DMS153 (cell line): Measurements from ENCODE around the gene PRKN.

Source experiments
- DNase-seq: peaks from one replicate; lab custom pipeline; 2025; lab: John Stamatoyannopoulos, UW

Gene PRKN

DNA sequence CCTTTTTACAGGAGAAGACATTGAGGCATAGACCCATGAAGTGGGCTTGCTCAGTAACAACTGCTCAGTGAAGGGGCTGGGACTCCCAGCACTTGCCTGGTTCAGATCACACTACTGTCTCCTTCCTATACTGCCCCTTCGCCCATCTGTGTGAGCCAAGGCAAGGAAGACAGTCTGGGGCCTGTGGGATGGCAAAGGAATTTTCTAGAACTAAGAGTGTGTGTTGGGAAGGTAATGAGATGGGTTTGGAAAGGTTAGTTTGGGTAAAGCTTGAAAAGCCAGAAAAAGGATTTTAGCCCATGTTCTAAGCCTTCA, 1240.4 kb downstream of the PRKN start:
- DNase-seq, result no peak

DNA sequence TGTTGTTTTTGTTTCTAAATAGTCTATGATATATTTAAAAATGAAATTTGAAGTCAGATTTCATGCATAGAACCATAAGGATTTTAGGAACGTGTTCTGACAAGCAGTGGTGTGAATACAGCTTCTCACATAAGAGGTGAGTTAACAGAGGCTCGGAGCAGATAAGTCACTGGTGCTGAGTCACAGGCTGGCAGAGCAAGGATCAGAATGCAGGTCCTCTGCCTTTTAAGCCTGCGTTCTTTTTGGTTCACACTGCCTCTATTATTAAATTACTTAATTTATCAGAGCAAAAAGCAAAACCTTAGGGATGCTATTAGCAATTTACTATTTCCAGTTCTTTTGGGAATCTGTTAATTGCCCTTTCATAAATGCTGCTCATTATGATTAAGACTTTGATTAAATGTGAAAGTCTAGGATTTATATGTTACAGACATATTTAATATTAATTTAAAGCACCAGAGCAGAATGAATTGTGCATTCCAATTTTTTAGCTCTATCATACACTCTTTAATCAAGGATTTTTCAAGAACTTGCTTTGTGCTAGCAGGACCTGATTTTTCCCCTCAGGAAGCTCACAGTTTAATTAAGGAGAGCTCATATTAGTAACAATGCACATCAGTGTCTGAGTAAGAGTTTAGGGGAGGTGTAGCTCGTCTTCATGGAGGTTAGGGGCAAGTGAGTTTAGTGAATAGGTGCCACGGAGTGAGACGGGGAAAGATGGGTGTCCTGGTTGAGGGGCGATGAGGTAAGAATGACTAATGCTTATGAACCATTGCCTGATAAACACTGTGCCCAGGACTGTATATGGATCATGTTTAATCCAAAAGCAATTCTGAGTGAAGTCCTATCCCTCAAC, 1241.0 kb downstream of the PRKN start:
- DNase-seq, result no peak

DNA sequence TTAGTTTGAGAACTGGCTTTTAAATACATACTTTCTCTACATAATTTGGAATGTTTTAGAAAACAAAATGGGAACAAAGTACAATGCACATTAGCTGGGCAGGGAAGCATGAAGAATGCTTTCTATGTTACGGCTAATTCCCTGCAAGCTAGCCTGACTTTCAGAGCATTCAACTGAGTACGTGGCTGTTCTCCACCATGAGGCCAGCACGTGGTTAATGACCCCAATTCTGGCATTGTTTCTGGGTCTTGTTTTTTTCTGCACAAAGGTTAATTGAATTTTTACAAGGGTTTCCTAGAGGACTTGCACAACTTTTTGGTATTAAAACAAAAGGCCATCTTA, 1245.1 kb downstream of the PRKN start:
- no peak for DNase-seq

DNA sequence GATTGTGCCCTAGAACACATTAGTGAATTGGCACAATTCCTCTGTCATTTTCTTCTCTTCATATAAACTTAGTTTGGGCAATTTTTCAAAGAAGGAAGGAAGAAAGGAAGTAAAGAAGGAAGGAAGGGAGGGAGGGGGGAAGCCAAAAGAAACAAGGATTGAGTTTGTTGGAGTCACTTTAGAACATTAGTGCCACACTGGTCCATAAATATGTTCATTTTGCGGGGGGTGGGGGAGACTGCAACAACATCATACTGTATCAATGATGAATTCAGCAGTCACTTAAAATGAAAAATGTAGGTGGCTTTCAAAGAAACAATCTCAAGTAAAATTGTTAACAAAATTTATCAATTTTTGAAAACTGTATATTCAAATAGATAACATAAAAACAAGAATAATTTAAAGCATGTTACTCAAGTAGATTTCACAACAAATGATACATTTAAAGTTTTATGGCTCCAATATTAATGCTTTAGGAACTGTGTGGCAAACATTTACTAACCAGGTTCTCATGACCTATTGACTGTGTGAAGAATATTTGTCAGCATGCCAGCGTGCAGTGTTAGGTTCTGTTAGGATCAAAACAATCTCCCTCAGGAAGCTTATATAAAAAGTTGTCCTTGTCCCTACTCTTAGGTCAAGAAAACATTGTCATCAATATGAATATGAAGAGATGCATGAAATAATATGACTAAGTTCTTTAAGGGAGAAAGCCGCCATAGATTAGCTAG, 1245.6 kb downstream of the PRKN start:
- no peak for DNase-seq

DNA sequence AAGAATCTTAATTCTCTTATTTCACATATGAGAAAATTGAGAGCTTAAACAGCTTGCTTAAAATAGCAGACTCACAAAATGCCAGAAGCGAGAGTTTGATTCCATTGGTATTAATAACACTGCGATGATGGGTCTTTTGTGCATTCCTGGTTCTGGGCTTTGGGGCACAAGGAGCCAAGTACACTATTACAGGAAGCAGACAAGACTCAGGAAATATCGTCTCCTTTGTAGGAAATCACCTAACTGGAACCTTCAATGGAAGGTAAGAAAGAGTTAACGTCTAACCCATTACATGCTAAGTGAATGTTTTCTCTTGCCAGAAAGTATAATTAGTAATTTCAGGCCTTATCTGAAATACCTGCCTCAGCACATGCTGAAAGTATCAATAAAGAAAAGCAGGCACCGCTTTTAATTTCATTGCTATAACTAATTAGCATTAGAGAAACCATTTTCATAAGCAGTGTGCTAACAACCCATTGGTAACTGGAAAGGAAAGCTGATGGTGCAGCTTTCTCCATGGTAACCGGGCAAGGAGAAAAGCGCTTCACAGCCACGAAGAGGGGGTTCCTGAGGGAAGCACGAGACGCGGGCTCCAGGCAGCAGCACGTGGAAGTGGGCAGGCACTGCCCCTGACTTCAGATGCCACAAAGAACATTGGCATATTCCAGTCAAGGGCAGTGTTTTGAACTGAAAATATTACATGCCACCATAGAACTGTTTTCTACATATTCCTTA, 1247.0 kb downstream of the PRKN start:
- DNase-seq, result no peak

DNA sequence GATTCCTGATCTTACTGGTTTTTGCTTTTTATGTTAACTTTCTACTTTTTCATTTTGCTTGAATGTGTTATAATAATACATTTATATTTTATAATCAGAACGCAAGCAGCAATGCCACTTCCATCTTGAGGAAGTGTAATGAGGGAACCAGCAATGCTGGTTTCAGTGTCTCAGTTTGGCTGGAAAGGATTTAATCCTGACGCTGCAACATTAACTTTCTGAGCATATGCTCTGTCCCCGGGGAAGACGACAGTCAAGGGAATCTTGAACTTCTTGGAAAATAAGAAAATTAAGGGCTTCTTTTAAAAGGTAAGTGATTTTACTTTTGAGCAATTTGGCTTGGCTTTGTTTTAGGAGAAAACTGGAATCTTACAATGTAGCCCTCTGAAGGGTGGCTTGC, 1248.2 kb downstream of the PRKN start:
- DNase-seq, result no peak

DNA sequence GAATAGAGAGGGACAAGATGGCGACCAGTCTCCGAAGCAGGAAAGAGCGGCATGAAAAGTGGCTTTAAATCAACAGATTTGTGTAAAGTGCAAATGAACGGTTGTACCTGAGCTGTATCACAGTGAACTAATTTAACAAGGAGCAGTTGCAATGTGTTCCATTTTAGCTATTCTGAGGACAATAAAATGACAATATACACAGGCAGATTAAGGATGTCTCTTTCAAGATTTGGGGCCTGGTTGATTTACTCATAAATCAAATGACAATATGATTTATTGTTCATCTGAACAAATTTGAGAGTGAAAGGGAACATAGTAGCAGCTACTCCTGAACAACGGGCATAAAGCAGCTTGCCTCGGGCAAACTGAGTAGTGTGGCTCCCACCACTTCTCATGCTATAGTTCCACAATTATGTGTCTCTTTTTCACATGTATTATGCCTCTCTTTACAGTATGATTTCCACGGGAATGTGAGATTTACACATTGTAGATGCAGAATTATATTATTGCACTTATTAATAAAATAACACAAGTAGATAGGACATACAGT, 1249.6 kb downstream of the PRKN start:
- DNase-seq, result no peak

DNA sequence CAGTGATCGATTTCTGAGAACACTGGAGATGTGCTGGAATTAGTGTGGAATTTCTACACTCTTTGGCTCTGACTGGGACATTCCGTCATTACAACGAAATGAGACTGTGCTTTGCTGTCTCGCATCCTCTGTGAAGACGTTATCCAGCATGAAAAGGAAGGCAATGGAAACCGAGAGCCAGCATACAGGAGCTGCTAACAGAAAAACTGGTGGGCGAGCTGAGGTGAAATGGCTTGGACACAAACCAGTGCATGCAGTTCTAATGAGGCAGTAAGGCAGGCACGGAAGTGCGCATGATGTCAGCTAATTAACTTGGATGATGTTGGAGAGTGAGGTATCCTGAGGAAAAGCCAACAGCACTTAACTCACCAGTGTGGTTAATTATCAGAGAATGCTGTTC, 1250.9 kb downstream of the PRKN start:
- no peak for DNase-seq

DNA sequence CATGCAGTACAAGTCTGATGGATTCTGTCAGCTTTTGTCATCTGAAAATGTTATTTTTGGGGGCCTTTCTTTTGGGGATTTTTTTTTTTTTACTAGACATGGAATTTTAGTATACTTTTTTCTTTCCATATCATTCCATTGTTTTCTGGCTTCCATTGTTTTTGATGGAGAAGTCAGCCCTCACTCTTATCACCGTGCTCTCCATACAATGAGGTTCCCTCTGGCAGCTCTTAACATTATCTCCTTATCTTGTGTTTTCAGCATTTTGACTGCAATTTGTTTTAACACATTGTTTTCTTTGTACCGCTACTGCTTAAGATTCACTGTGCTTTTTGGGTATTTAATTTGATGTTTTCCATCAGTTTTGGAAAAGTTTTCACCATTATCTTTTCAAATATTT, 1262.2 kb downstream of the PRKN start:
- DNase-seq, result no peak

DNA sequence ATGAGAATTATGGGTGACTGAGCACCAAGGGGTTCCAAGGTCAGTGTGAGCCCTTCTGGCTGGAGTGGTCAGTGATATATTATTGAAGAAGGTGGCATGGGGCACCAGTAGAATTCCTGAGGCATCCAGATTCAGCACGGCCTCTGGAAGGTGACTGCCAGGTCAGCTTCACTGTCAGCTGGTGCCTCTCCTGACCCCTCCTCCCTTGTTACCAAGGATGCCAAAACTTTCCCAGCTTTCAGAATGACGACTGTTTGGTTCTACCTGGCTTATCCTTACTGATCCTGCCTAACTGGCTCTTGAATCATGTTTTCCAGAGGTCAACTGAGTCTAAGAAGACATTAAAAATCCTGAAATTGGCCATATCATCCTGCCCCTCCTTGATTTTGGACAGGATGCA, 1264.5 kb downstream of the PRKN start:
- DNase-seq, result no peak

DNA sequence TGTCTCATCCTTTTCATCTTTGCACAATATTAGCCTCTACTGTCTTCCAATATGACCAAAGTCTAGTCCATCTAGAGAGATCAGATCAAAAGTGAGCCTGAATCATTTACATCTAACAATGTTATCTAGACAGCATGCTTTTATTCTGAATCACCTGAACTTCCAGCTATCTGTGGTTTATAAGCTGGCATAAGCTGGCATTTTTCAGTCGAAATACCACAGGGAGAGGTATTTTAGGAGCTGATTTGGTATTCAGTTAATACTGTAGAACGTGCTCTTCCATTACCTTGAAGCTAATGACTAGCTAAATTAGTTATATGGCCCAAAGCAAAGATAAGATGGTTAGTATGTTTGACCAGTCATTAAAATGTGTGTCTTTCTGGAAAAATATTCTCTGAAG, 1265.4 kb downstream of the PRKN start:
- no peak for DNase-seq

DNA sequence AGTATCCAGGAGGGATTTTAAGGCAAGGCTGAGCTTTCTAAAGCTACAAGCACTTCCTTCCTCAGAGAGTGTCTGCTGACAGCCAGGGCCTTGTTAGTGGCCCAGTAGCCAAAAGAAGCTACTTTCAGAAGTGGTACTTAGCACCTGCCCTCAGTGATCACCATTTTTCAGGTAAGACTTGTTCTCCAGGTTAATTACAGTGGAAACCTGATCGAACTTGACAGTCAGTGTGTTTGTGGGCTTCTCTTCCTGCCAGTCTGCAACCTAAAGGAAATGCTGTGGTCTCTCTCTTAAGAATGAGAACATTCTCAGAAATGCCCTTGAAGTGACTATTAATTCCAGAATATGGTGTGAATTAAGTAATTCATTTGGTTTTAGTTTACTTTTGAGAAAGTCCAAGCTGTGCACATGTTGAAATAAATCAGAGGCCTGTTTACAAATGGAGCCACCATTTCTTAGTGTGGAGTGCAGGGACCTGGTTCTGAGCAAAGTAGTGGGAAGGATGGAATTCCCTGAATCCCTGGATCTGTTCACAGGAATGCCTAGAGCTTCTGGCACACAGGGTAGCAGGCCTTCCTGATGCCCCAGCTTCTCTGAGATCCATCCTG, 1268.5 kb downstream of the PRKN start:
- no peak for DNase-seq

DNA sequence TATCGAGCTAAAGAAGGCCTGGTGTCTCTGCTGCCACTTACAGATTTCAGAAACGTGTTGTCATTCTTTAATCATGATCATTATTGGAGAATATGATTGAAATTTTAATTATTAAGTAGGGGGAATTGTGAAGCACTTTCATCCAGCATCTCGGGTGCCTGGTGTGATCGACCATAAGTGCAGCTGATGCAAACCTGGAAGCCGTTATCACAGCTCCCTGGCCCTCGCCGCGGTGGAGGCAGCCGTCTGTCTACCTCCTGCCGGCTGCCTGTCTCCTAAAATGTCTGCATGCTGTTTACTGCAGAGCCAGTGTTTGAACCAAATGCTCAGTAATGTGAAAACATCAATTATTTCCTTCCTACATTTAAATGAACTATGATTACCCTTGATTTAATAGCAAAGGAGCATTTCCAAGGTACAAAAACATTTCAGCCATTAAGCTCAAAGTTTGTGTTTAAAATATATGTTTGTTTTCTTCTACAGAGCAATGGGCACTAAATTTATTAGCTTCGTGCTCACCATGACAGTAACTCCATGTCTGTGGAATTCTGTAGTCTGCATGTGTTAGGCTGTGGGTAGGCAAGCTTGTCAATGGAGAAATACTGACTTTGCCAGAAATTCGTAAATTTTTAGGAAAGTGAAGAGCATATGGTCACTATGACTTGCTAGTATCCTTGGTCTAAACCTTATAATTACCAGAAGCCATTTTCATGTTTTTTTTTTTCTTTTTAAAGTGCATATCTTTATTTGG, 1269.2 kb downstream of the PRKN start:
- DNase-seq, result no peak

DNA sequence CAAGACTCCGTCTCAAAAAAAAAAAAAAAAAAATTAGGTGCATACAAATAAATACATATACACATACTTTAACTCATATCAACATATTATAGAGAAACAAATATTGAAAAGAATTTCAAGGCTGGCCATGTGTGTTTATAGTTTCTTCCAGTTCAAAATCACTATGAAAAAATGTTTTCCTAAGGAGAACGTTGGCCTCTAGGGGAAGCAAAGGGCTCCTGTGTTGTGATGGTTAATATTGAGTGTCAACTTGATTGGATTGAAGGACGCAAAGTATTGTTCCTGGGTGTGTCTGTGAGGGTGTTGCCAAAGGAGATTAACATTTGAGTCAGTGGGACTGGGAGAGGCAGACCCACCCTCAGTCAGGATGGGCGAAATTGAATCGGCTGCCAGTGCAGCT, 1271.7 kb downstream of the PRKN start:
- DNase-seq, result no peak

DNA sequence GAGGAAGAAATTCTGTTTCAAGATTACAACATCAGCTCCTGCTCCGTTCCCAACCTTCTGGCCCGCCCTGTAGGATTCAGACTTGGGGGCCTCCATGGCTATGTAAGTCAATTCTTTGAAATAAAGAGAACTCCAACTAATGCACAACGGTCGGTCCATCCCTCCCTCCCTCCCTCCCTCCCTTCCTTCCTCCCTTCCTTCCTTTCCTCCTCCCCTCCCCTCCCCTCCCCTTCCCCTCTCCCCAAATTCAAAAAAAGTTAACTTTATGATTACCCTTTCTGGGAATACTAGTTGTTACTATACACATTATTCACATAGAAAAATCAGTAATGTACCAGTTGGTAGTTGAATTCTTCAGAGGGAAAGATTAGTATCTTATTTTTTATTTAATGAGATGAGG, 1274.0 kb downstream of the PRKN start:
- DNase-seq, result no peak

DNA sequence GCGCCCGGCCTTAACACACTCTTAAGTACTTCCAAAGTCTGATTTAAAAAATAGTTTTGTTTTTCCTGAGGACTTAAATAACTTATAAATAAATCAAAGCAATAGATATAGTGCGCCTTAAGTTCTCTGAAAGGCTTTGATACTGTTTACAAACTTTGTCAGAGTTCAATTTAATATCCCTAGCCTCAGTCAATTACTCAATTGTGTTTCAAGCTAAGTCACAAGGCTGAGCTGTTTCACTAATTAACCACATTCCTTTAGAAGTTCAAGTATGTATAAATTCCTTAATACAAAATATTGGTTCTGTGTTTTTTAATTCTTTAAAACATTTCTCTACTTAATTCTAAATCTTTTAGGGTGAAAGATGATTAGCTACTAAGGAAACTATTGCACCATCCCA, 1275.3 kb downstream of the PRKN start:
- no peak for DNase-seq

DNA sequence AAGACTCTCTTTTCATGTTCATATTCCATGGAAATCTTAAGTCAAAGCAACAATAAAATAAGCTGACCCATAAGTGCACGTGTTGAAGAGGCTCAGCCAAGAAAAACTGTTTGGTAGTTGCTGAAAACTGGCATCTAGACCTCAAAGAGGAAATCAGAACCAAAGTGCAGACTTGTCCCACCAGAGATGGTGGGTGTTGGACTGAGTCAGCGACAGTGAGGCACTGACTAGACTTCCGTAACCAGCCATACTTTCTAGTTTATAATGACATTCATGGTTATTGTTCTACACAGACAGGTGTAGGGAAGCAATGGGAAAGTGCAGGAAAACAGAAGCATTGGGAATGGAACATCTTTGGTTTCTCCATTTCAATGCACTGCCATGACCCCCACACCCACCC, 1278.0 kb downstream of the PRKN start:
- no peak for DNase-seq

DNA sequence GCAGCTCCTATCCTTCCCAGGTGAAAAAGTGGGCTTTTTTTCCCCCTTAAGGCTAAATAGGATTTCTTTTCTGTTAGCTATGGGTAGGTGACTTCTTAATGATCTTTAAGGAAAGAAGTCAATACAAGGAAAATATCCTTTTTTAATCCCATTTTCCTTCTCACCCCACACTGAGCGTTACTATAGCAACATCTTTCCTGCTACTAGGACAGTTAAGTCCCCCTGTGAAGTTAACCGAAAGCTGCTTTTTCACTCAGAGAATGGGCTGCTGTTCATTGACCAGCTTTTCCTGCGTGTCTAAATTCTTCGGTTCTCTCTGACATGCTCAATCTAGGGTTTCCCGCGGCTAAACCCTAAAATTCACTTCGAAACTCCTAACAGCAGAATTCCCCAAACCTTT, 1280.6 kb downstream of the PRKN start:
- no peak for DNase-seq

DNA sequence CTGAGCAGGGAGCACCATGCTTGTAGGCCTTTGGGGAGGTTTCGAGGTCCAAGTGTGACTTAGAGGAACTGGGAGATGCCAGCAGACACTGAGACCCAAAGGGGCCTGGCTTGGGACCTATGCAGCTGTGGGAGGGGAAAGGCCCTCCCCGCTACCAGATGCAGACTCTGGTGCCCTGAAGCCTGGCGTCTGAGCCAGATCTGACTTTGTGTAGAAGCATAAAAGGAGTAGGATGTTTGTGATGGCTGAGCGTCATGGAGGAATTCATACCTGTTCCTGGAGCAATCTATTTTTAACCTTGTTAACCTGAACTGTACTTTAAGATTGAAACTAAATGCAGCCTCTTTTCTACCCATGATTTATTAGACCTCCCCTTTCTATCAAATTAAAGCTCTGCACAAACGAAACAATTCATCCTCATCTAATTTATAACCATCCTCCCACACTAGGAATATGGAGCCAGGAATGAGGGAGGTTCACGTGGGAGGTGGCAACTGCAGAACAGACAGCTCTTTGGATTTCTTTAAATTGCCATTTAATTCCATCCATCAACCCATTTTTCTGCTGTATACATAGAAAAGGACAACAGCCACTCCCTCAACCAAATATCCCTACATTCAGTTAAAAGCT, 1281.2 kb downstream of the PRKN start:
- DNase-seq, result no peak

DNA sequence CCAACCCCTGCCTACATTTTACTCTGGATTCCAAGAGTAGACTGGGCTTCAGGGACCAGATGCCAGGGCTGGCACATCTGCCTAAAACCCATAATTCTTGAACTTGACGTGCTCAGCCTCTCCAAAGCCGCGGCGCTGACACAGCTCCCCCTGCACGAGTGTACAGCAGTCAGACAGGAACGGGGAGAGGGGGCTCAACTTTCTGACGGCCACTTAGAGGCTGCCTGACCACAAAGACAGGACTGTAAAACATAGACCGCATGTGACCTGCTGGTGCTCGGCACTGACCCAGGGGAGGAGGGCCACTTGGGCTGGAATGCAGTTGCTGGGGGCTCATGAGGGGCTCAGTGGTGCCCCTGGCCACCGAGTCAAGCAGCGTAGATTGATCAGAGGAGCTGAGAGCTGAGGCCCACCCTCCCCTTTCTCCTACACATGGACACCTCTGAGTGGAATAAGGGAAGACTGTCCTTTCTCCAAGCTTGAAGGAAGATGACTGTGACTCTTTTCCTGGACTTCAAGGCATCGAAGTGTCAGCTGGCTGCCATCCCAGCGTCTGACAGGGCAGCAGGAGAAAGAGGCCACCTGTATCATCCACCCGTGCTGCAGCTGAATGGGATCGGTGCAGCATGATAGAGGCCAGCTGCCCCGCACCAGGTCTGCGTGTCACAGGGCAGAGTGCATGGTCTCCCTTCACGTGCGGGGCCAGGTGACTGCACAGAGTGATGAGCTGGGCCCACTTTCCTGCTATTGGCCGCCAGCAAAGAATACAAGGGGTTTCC, 1282.4 kb downstream of the PRKN start:
- DNase-seq, result no peak

DNA sequence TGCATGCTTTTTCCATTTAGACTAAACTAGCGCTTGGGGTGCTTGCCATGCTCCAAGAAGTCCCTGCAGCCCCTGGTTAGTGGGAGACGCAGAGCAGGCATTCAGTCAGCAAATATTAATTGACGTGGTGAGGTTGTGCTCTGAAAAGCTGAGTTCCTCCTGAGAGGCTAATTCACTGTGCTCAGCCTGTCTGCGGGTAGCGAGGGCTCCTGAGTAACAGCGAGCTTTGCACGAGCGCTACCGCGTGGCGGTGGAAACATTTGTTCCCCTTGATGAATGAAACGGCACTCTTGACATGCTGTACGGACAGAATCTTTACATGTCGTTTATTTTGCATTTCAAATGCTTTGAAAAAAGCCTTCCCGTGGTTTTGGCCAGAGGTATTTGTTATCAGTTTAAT, 1283.1 kb downstream of the PRKN start:
- DNase-seq, result no peak
